Epithelial cell of esophagus (primary cell): ENCODE measurements around the gene ABTB2.

ENCODE experiments used
- DNase-seq: peaks from one replicate; pipeline ENCODE4 v3.0.0; 2010; ENCODE audit warnings: low read depth
- H3K4me3 ChIP-seq: 2 replicates; pipeline ENCODE4 v1.5.1; 2011; ENCODE audit warnings: mild to moderate bottlenecking, low read length, control low read depth
- TF ChIP-seq, protein P1 (sequence below): IDR thresholded peaks from 2 replicates; pipeline ENCODE4 v1.5.1; 2011; ENCODE audit warnings: low read depth, mild to moderate bottlenecking, low read length, control low read depth, inconsistent platforms; ENCODE audit not compliant: insufficient read depth; ENCODE audit errors: missing control alignments

Gene ABTB2

GRCh38 chr11:34339149-34340064, 18.4 kb downstream of the ABTB2 start:
- H3K4me3 ChIP-seq = no peak overlapping the region
- no peak for DNase-seq
- TF ChIP-seq, protein P1, sequence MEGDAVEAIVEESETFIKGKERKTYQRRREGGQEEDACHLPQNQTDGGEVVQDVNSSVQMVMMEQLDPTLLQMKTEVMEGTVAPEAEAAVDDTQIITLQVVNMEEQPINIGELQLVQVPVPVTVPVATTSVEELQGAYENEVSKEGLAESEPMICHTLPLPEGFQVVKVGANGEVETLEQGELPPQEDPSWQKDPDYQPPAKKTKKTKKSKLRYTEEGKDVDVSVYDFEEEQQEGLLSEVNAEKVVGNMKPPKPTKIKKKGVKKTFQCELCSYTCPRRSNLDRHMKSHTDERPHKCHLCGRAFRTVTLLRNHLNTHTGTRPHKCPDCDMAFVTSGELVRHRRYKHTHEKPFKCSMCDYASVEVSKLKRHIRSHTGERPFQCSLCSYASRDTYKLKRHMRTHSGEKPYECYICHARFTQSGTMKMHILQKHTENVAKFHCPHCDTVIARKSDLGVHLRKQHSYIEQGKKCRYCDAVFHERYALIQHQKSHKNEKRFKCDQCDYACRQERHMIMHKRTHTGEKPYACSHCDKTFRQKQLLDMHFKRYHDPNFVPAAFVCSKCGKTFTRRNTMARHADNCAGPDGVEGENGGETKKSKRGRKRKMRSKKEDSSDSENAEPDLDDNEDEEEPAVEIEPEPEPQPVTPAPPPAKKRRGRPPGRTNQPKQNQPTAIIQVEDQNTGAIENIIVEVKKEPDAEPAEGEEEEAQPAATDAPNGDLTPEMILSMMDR = no peak

GRCh38 chr11:34337016-34337415, 20.8 kb downstream of the ABTB2 start:
- no peak for DNase-seq
- H3K4me3 ChIP-seq = no peak overlapping the region
- TF ChIP-seq, protein P1 = no peak

- DNase-seq = no peak
- no peak overlapping the region for H3K4me3 ChIP-seq
- TF ChIP-seq, protein P1 = no peak
Measured at GRCh38 chr11:34335801-34336200, 22.0 kb downstream of the ABTB2 start.

DNA sequence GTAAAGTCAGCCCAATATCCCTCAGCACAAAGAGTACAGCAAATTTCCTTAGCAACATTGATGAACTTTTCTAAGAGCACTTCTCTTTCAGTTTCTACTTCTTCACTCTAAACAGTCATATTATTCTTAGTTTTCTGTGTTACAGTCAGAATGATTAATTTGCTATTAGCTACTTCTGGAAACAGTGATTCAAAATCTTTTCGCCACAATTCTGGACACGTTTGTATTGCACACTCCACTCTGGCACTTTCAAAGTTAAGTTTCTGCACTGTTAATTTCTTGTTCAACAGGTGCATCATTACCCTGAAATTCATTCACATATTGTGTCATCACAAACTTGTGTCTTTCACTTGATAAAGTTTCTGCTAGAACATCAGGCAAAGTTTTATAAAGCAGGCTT, 22.5 kb downstream of the ABTB2 start:
- H3K4me3 ChIP-seq = no peak overlapping the region

DNA sequence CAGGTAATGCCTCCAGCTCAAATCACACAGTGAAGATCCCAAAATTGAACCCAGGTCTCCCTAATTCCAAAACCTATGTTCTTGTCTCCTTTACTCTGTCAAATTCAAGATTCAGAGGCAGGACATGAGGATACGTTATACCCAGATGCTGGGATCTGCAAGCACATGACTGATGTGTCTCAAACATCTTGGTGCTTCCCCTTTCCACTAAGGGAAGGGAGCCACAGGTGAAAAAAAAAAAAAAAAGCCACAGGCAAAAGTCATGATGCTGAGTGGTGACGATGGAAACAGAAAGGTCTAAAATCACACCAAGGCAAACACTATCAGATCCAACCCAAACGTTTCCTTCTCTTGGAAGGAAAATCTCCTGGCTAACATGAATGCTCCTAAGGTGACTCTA, 24.0 kb downstream of the ABTB2 start:
- no peak for DNase-seq
- TF ChIP-seq, protein P1 = no peak
- no peak overlapping the region for H3K4me3 ChIP-seq

More for the DNA sequence above, 22.5 kb downstream of the ABTB2 start:
- TF ChIP-seq, protein P1 = no peak
- no peak for DNase-seq

DNA sequence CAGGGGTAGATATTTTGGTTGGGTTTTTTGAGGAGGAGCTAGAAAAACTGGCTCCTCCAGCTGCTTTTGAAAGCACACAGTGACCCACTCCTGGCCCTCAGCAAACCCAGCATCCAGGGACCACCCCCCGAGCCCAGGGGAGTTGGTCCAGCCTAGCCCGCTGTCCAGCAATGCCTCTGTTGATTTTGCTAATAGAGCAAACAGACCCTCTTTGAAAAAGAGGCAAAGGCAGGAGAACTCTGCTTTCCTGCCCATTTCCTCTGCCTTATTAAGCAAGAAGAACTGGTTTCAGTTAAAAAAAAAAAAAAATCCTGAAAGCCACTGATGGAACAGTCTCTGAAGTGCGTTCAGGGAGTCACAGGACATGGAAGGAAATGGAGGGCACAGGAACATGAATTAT, 25.3 kb downstream of the ABTB2 start:
- TF ChIP-seq, protein P1 = no peak
- no peak overlapping the region for H3K4me3 ChIP-seq
- DNase-seq = no peak

- TF ChIP-seq, protein P1 = no peak
- DNase-seq = no peak
- H3K4me3 ChIP-seq = no peak overlapping the region
Measured at GRCh38 chr11:34331736-34332135, 26.1 kb downstream of the ABTB2 start.
